PFSK-1 (cell line): ENCODE data around the gene SEMA4D.

Experiments used
- FOXP2 ChIP-seq: optimal IDR thresholded peaks from 2 replicates; pipeline ENCODE3; 2011; ENCODE audit warnings: borderline replicate concordance, control low read depth, inconsistent platforms; ENCODE audit not compliant: insufficient read depth; ENCODE audit errors: extremely low read length, extremely low read depth
- SIN3A ChIP-seq: IDR thresholded peaks from 2 replicates; pipeline ENCODE4 v1.6.1; 2012; ENCODE audit warnings: mild to moderate bottlenecking, low read length, moderate library complexity, borderline replicate concordance; ENCODE audit not compliant: insufficient read depth

DNA sequence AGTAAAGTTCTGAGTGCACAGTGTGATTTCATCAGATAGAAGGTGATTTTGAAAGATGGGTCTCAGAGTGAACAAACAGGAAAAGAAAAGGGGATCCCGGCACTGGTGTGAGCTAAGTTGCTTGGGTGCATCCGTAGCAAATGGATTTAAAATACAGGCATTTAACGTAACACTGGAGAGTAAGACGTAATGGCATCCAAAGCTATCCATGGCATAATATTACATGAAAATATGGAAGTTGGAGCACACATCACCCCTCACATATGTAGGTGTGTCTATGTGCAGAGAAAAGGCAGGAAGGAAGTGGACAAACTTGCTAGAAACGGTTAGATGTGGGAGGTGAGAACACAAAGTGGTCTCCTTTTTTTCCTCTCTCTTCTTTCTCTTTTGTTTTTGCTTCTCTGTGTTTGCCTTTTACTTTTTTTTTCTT is 38.2 kb upstream of the SEMA4D start:
- TF ChIP-seq FOXP2 = no peak
- TF ChIP-seq SIN3A = no peak
